GM21390 (cell line): ENCODE measurements around the gene CARMIL3.
"Not testable (repeated sequence)": the region's sequence is repeated elsewhere in the genome, so short reads cannot be mapped to it uniquely, and the experiment has no call there.

ENCODE experiments used
- ATAC-seq: cut with Tn5 transposase; IDR thresholded peaks from one replicate; pipeline ENCODE4 v1.9.1; 2021; ENCODE audit not compliant: unreplicated experiment

The CARMIL3 gene

GRCh38 chr14:24051789-24052655, at the start of gene CARMIL3:
CARMIL3 (plus strand) TSS chr14:24052009; CDS start chr14:24052154, 145 bp downstream.
- peak; percentile 69 for ATAC-seq

- ATAC-seq: peak; percentile 23
Measured at GRCh38 chr14:24006471-24006816, 45.4 kb upstream of the CARMIL3 start.

- ATAC-seq: peak; percentile 89
Measured at GRCh38 chr14:24006817-24007652, 44.8 kb upstream of the CARMIL3 start.

- ATAC-seq: no peak
Measured at GRCh38 chr14:24011051-24011450, 40.8 kb upstream of the CARMIL3 start.

GRCh38 chr14:24012726-24013273, 39.0 kb upstream of the CARMIL3 start:
- not testable (repeated sequence) for ATAC-seq

- ATAC-seq: no peak
Measured at GRCh38 chr14:24013654-24014514, 37.9 kb upstream of the CARMIL3 start.

GRCh38 chr14:24015745-24016144, 36.1 kb upstream of the CARMIL3 start:
- ATAC-seq: not testable (repeated sequence)

GRCh38 chr14:24018978-24019377, 32.8 kb upstream of the CARMIL3 start:
- ATAC-seq: not testable (repeated sequence)

GRCh38 chr14:24019944-24020343, 31.9 kb upstream of the CARMIL3 start:
- not testable (repeated sequence) for ATAC-seq

GRCh38 chr14:24020520-24020919, 31.3 kb upstream of the CARMIL3 start:
- ATAC-seq: not testable (repeated sequence)

GRCh38 chr14:24024939-24025418, 26.8 kb upstream of the CARMIL3 start:
- ATAC-seq: not testable (repeated sequence)

GRCh38 chr14:24029687-24030086, 22.1 kb upstream of the CARMIL3 start:
- not testable (repeated sequence) for ATAC-seq

- ATAC-seq: not testable (repeated sequence)
Measured at GRCh38 chr14:24031331-24031730, 20.5 kb upstream of the CARMIL3 start.

- ATAC-seq: no peak
Measured at GRCh38 chr14:24032727-24033418, 18.9 kb upstream of the CARMIL3 start.

GRCh38 chr14:24035769-24036168, 16.0 kb upstream of the CARMIL3 start:
- ATAC-seq: peak; percentile 11

- peak; percentile 74 for ATAC-seq
Measured at GRCh38 chr14:24036169-24036962, 15.4 kb upstream of the CARMIL3 start.

GRCh38 chr14:24036963-24037657, 14.7 kb upstream of the CARMIL3 start:
- peak; percentile 17 for ATAC-seq

GRCh38 chr14:24037658-24038037, 14.2 kb upstream of the CARMIL3 start:
- no peak for ATAC-seq
